Measurements from ENCODE around the gene PML.

Gene PML

GRCh38 chr15:73956743-73957135 lies 37.8 kb upstream of the PML start:
- DNase-seq: no peak
- Histone ChIP-seq H4K20me1 (ENCODE audit: insufficient read depth, low read length) (no peaks in the 10 kb centered on the region), H2AFZ (ENCODE audit: low read length) (no peak overlapping the region), H3K27me3 (replicated peaks; ENCODE audit: insufficient read depth, low read length) (no peaks in the 10 kb centered on the region), H3K9ac (ENCODE audit: low read length) (no peak overlapping the region), H3K27ac (ENCODE audit: low read length) (no peak overlapping the region), H3K4me2 (ENCODE audit: low read depth, low read length) (no peak overlapping the region), H3K79me2 (ENCODE audit: low read length) (no peaks in the 10 kb centered on the region), H3K9me2 (replicated peaks; ENCODE audit: insufficient read depth, low read length) (no peaks in the 10 kb centered on the region), H3K9me3 (replicated peaks; ENCODE audit: insufficient read depth, low read length) (no peaks in the 10 kb centered on the region), H3F3A (ENCODE audit: insufficient read depth, low read length) (peaks cover 13% of the 10 kb centered on the region), H3K36me3 (replicated peaks; ENCODE audit: insufficient read depth, low read length) (no peaks in the 10 kb centered on the region), H3K4me3 (ENCODE audit: low read length) (no peak overlapping the region), H3K4me1 (ENCODE audit: low read length) (peaks cover 14% of the 10 kb centered on the region)
- no peak for TF ChIP-seq EZH2phosphoT487 (IDR thresholded peaks at IDR 0.05; ENCODE audit: low read length)
- TF ChIP-seq CTCF (IDR thresholded peaks at IDR 0.05; ENCODE audit: low read length): no peak
- no peak for TF ChIP-seq EZH2 (optimal IDR thresholded peaks at IDR 0.05; ENCODE audit: low read depth, low read length)

GRCh38 chr15:73957276-73957675 lies 37.2 kb upstream of the PML start:
- Histone ChIP-seq H4K20me1 (ENCODE audit: insufficient read depth, low read length) (no peaks in the 10 kb centered on the region), H3K79me2 (ENCODE audit: low read length) (no peaks in the 10 kb centered on the region), H3K4me3 (ENCODE audit: low read length) (no peak overlapping the region), H3K9ac (ENCODE audit: low read length) (no peak overlapping the region), H3K27me3 (replicated peaks; ENCODE audit: insufficient read depth, low read length) (no peaks in the 10 kb centered on the region), H3K27ac (ENCODE audit: low read length) (no peak overlapping the region), H3K9me3 (replicated peaks; ENCODE audit: insufficient read depth, low read length) (no peaks in the 10 kb centered on the region), H3K36me3 (replicated peaks; ENCODE audit: insufficient read depth, low read length) (no peaks in the 10 kb centered on the region), H3F3A (ENCODE audit: insufficient read depth, low read length) (peaks cover 13% of the 10 kb centered on the region), H3K4me1 (ENCODE audit: low read length) (peaks cover 11% of the 10 kb centered on the region), H3K4me2 (ENCODE audit: low read depth, low read length) (no peak overlapping the region), H3K9me2 (replicated peaks; ENCODE audit: insufficient read depth, low read length) (no peaks in the 10 kb centered on the region), H2AFZ (ENCODE audit: low read length) (no peak overlapping the region)
- DNase-seq: no peak
- TF ChIP-seq CTCF (IDR thresholded peaks at IDR 0.05; ENCODE audit: low read length) (no peak), EZH2phosphoT487 (IDR thresholded peaks at IDR 0.05; ENCODE audit: low read length) (no peak), EZH2 (optimal IDR thresholded peaks at IDR 0.05; ENCODE audit: low read depth, low read length) (no peak)

- no peaks in the 10 kb centered on the region for H3K27me3 ChIP-seq (replicated peaks; ENCODE audit: insufficient read depth, low read length)
- peaks cover 11% of the 10 kb centered on the region for H3K4me1 ChIP-seq (ENCODE audit: low read length)
- no peak overlapping the region for H3K4me3 ChIP-seq (ENCODE audit: low read length)
- peaks cover 13% of the 10 kb centered on the region for H3F3A ChIP-seq (ENCODE audit: insufficient read depth, low read length)
- no peaks in the 10 kb centered on the region for H4K20me1 ChIP-seq (ENCODE audit: insufficient read depth, low read length)
- no peak overlapping the region for H3K4me2 ChIP-seq (ENCODE audit: low read depth, low read length)
- DNase-seq: no peak
- H3K36me3 ChIP-seq (replicated peaks; ENCODE audit: insufficient read depth, low read length): no peaks in the 10 kb centered on the region
- H2AFZ ChIP-seq (ENCODE audit: low read length): no peak overlapping the region
- H3K27ac ChIP-seq (ENCODE audit: low read length): no peak overlapping the region
- no peaks in the 10 kb centered on the region for H3K79me2 ChIP-seq (ENCODE audit: low read length)
- TF ChIP-seq CTCF (IDR thresholded peaks at IDR 0.05; ENCODE audit: low read length) (no peak), EZH2 (optimal IDR thresholded peaks at IDR 0.05; ENCODE audit: low read depth, low read length) (no peak), EZH2phosphoT487 (IDR thresholded peaks at IDR 0.05; ENCODE audit: low read length) (no peak)
- no peaks in the 10 kb centered on the region for H3K9me2 ChIP-seq (replicated peaks; ENCODE audit: insufficient read depth, low read length)
- H3K9me3 ChIP-seq (replicated peaks; ENCODE audit: insufficient read depth, low read length): no peaks in the 10 kb centered on the region
- no peak overlapping the region for H3K9ac ChIP-seq (ENCODE audit: low read length)
Measured at GRCh38 chr15:73957785-73958184, 36.7 kb upstream of the PML start.
